ENCODE measurements around the gene HDAC11. TPM values are rescaled to one million over a fixed set of nuclear protein-coding genes. Genes with fewer than 3 reads are reported as not detected.

The HDAC11 gene
- total and polyA plus RNA-seq, 2 of the 13 experiments (the other 11 are each of a cell fraction or from before 2014, with no cell fraction given), result 13.7 to 33.1 TPM

DNA sequence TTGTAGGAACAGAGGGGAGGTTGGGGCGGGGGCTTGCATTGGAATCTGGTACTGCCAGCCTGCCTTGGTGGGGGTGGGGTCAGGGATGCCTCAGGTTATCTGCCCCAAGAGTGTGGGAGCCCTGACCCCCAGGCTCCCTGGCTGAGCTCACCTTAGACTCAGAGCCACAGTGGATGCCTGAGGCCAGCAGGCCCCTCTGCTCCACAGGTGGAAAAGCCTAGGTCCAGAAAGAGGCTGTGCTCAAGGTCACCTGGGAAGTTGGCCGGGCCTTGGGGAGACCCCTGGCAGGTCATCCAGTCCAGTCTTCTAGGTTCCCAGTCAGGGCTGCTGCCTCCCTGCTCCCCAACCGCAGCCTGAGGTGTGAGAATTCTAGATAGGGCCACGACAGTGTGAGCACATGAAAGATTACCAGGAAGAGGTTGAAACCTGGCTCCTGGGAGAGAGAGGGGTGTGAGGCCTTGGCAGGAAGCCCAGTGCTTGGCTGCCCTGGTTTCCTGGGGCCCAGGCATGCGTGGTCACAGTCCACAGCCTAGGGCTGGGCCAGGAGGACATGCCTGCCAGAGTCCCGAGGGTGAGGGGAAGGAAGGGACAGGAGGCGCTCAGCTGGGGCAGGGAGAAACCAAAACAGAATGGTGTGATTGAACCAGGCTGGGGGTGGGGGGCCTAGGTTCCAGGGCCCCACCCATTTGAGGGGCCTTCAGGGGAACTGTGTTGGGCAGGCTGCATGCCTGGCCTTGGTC is 4.9 kb downstream of the HDAC11 start (continued):
- TF ChIP-seq TFDP2 (CRISPR knock-in tag; IDR thresholded peaks at IDR 0.05), result peak; percentile 81
- no peak for TF ChIP-seq KLF13 (CRISPR knock-in tag; IDR thresholded peaks at IDR 0.05)
- TF ChIP-seq AKAP8 (CRISPR knock-in tag; IDR thresholded peaks at IDR 0.05), result peak; percentile 55; the same call in 1 of the 2 replicates
- peak; percentile 84 for TF ChIP-seq TEAD3 (CRISPR knock-in tag; optimal IDR thresholded peaks at IDR 0.05; ENCODE audit: borderline replicate concordance)
- peak; percentile 84; the same call in 1 of the 2 replicates for TF ChIP-seq MTA1 (CRISPR knock-in tag; IDR thresholded peaks at IDR 0.05; ENCODE audit: borderline replicate concordance)
- TF ChIP-seq THAP8 (CRISPR knock-in tag; IDR thresholded peaks at IDR 0.05; ENCODE audit: borderline replicate concordance), result no peak
- TF ChIP-seq FOXJ3 (CRISPR knock-in tag; IDR thresholded peaks at IDR 0.05; ENCODE audit: borderline replicate concordance), result no peak
- TF ChIP-seq ZBTB3 (CRISPR knock-in tag; IDR thresholded peaks at IDR 0.05; ENCODE audit: borderline replicate concordance, low read depth), result no peak
- TF ChIP-seq SMARCE1 (IDR thresholded peaks at IDR 0.05; ENCODE audit: borderline replicate concordance), result no peak

All from HepG2 (cell line).